OCI-LY7 (cell line): ENCODE results near the gene SDK2.

Source experiments
- CTCF ChIP-seq: fragments of 200-600 bp; sonication (generic); conservative IDR thresholded peaks from 2 replicates; pipeline ENCODE4 v1.5.1; 2014; ENCODE audit warnings: mild to moderate bottlenecking, antibody characterized with exemption, low read length, moderate library complexity, mixed read lengths
- EZH2phosphoT487 ChIP-seq: fragments of 200-600 bp; sonication (generic); IDR thresholded peaks from 2 replicates; pipeline ENCODE4 v1.6.1; 2018; ENCODE audit warnings: low read depth, borderline replicate concordance, mild to moderate bottlenecking, mixed run types, antibody characterized with exemption, low read length, moderate library complexity, mixed read lengths

DNA sequence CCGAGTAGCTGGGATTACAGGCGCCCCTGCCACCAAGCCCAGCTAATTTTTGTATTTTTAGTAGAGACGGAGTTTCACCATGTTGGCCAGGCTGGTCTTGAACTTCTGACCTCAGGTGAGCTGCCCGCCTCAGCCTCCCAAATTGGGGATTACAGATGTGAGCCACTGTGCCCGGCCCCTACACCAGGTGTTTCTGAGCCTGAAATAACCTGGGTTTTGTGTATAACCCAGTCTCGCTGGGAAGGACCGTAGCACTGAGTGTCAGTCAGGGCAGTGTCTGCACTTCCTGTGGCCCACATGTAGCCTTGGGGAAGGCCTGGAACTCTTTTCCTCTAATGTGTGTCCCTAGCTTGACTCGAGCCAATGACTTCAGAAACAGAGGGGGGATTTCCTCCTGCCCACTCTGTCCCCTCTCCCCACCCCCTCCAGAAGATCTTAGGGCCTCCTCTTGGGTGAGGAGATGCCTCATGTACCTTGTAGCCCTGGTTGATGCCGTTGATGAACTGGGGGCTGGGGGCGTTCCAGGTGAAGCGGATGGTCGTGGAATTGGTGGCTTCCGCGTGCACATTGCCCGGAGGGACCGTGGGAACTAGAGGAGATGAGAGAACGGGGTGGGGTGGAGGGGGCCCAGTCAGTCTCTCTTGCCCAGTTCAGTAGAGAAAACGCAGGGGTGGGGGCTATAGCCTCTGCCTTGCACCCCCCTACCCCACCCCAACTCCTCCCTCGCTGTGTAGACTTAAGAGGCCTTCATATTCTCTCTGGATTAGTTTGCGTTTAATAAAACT lies 229.9 kb downstream of the SDK2 start:
- no peak for TF ChIP-seq CTCF
- no peak for TF ChIP-seq EZH2phosphoT487
